Hepatocyte (in vitro differentiated cells): ENCODE measurements around the gene C20orf144. TPM values are rescaled to one million over a fixed set of nuclear protein-coding genes. Genes with fewer than 3 reads are reported as not detected.

Experiments used
- DNase-seq: peaks from one replicate; pipeline ENCODE4 v3.0.0-alpha.2; 2016; ENCODE audit warnings: low spot score
- H2AFZ ChIP-seq: fragments of 200-600 bp; sonication (generic); 2 replicates; pipeline ENCODE4 v1.6.0; 2016; ENCODE audit warnings: antibody characterized with exemption, mild to moderate bottlenecking
- H3K27ac ChIP-seq: fragments of 200-600 bp; sonication (generic); 2 replicates; pipeline ENCODE4 v1.5.1; 2016; ENCODE audit warnings: mild to moderate bottlenecking
- H3K27me3 ChIP-seq: fragments of 200-600 bp; sonication (generic); 2 replicates; pipeline ENCODE4 v1.6.1; 2016
- H3K36me3 ChIP-seq: fragments of 200-600 bp; sonication (generic); replicated peaks from 2 replicates; pipeline ENCODE4 v1.5.1; 2016; ENCODE audit warnings: low read depth; ENCODE audit not compliant: insufficient read depth
- H3K4me1 ChIP-seq: fragments of 200-600 bp; sonication (generic); 2 replicates; pipeline ENCODE4 v1.5.1; 2016; ENCODE audit warnings: mild to moderate bottlenecking, moderate library complexity; ENCODE audit not compliant: insufficient read depth
- H3K4me2 ChIP-seq: fragments of 200-600 bp; sonication (generic); 2 replicates; pipeline ENCODE4 v1.6.0; 2016
- H3K4me3 ChIP-seq: fragments of 200-600 bp; sonication (generic); 2 replicates; pipeline ENCODE4 v1.5.1; 2016; ENCODE audit warnings: mild to moderate bottlenecking
- H3K79me2 ChIP-seq: fragments of 200-600 bp; sonication (generic); 2 replicates; pipeline ENCODE4 v1.6.0; 2017; ENCODE audit warnings: mild to moderate bottlenecking
- H3K9me2 ChIP-seq: fragments of 200-600 bp; sonication (generic); replicated peaks from 2 replicates; pipeline ENCODE4 v1.6.0; 2017; ENCODE audit warnings: mild to moderate bottlenecking; ENCODE audit not compliant: insufficient read depth
- H3K9me3 ChIP-seq: fragments of 200-600 bp; sonication (generic); 2 replicates; pipeline ENCODE4 v1.5.1; 2016; ENCODE audit warnings: low read depth, mild to moderate bottlenecking
- H4K20me1 ChIP-seq: fragments of 200-600 bp; sonication (generic); 2 replicates; pipeline ENCODE4 v1.6.0; 2016; ENCODE audit warnings: mild to moderate bottlenecking; ENCODE audit not compliant: insufficient read depth, poor library complexity, severe bottlenecking
- CTCF ChIP-seq: fragments of 200-600 bp; sonication (generic); IDR thresholded peaks from 2 replicates; pipeline ENCODE4 v1.5.1; 2016; ENCODE audit warnings: antibody characterized with exemption, mild to moderate bottlenecking; ENCODE audit not compliant: poor library complexity
- EZH2 ChIP-seq: fragments of 200-600 bp; sonication (generic); IDR thresholded peaks from 2 replicates; pipeline ENCODE4 v1.6.1; 2016; ENCODE audit warnings: antibody characterized with exemption, mild to moderate bottlenecking, borderline replicate concordance
- EZH2phosphoT487 ChIP-seq: fragments of 200-600 bp; sonication (generic); IDR thresholded peaks from one replicate; pipeline ENCODE4 v1.6.1; 2018; ENCODE audit warnings: antibody characterized with exemption, mild to moderate bottlenecking, low read depth, moderate library complexity; ENCODE audit not compliant: unreplicated experiment, severe bottlenecking
- WGBS: methylation state at CpG from one replicate; pipeline ENCODE4 v1.1.6; 2016; ENCODE audit warnings: low lambda C conversion rate; ENCODE audit errors: missing lambda C conversion rate; 5-methylcytosine and 5-hydroxymethylcytosine counted together
- polyA plus RNA-seq: library from polyadenylated mRNA; unstranded; fragments of >200 nt; fragmentation: Nextera tagmentation; extraction: Ambion mirVana; gene quantifications from 2 replicates; pipeline ENCODE4 v1.2.1, GENCODE V29; 2016
- total RNA-seq: library from RNA; depleted of rRNA; stranded (reverse); fragments of >200 nt; gene quantifications from 2 replicates; pipeline ENCODE4 v1.2.3, GENCODE V29; 2014

The C20orf144 gene
- total and polyA plus RNA-seq, 2 experiments from 2014 or later: 0.30 to 0.46 TPM

GRCh38 chr20:33624399-33624798 lies 37.7 kb upstream of the C20orf144 start:
- Histone ChIP-seq H3K4me3 (no peak overlapping the region), H3K79me2 (no peaks in the 10 kb centered on the region), H3K4me1 (no peaks in the 10 kb centered on the region), H3K27ac (no peak overlapping the region), H3K9me3 (no peaks in the 10 kb centered on the region), H4K20me1 (no peaks in the 10 kb centered on the region), H2AFZ (no peak overlapping the region), H3K4me2 (no peak overlapping the region), H3K9me2 (no peaks in the 10 kb centered on the region), H3K36me3 (peaks cover 7% of the 10 kb centered on the region), H3K27me3 (no peaks in the 10 kb centered on the region)
- no peak for DNase-seq
- TF ChIP-seq EZH2 (no peak), CTCF (no peak), EZH2phosphoT487 (no peak)
- 95% methylated on average over 3 of the region's 3 CpGs for WGBS

GRCh38 chr20:33626190-33626589 lies 35.9 kb upstream of the C20orf144 start:
- H4K20me1 ChIP-seq: no peaks in the 10 kb centered on the region
- H3K27ac ChIP-seq: no peak overlapping the region
- DNase-seq: no peak
- H3K27me3 ChIP-seq: no peaks in the 10 kb centered on the region
- H3K4me1 ChIP-seq: no peaks in the 10 kb centered on the region
- no peaks in the 10 kb centered on the region for H3K9me2 ChIP-seq
- no peak overlapping the region for H2AFZ ChIP-seq
- H3K4me2 ChIP-seq: no peak overlapping the region
- WGBS: 97% methylated on average over 4 of the region's 4 CpGs
- no peak overlapping the region for H3K4me3 ChIP-seq
- TF ChIP-seq CTCF (no peak), EZH2 (no peak), EZH2phosphoT487 (no peak)
- H3K36me3 ChIP-seq: peaks cover 5% of the 10 kb centered on the region
- H3K79me2 ChIP-seq: no peaks in the 10 kb centered on the region
- no peaks in the 10 kb centered on the region for H3K9me3 ChIP-seq

- no peaks in the 10 kb centered on the region for H4K20me1 ChIP-seq
- peaks cover 5% of the 10 kb centered on the region for H3K36me3 ChIP-seq
- H3K79me2 ChIP-seq: no peaks in the 10 kb centered on the region
- H3K4me2 ChIP-seq: no peak overlapping the region
- H3K9me2 ChIP-seq: no peaks in the 10 kb centered on the region
- no peaks in the 10 kb centered on the region for H3K27me3 ChIP-seq
- no peaks in the 10 kb centered on the region for H3K4me1 ChIP-seq
- no peak for DNase-seq
- H2AFZ ChIP-seq: no peak overlapping the region
- H3K27ac ChIP-seq: no peak overlapping the region
- TF ChIP-seq EZH2: no peak
- no peak for TF ChIP-seq EZH2phosphoT487
- TF ChIP-seq CTCF: no peak
- no peaks in the 10 kb centered on the region for H3K9me3 ChIP-seq
- no peak overlapping the region for H3K4me3 ChIP-seq
- 99% methylated on average over 4 of the region's 4 CpGs for WGBS
Observed at GRCh38 chr20:33627577-33628216, 34.4 kb upstream of the C20orf144 start.

- H3K36me3 ChIP-seq: peaks cover 5% of the 10 kb centered on the region
Observed at GRCh38 chr20:33629533-33629932, 32.6 kb upstream of the C20orf144 start.

More at GRCh38 chr20:33629533-33629932, 32.6 kb upstream of the C20orf144 start:
- no peaks in the 10 kb centered on the region for H3K9me3 ChIP-seq
- H3K9me2 ChIP-seq: no peaks in the 10 kb centered on the region
- no peak for DNase-seq
- TF ChIP-seq CTCF (no peak), EZH2 (no peak), EZH2phosphoT487 (no peak)
- H3K4me3 ChIP-seq: no peak overlapping the region
- WGBS: 98% methylated on average over 10 of the region's 10 CpGs
- no peaks in the 10 kb centered on the region for H3K79me2 ChIP-seq
- H3K4me2 ChIP-seq: no peak overlapping the region
- no peak overlapping the region for H3K27ac ChIP-seq
- H3K4me1 ChIP-seq: no peaks in the 10 kb centered on the region
- no peak overlapping the region for H2AFZ ChIP-seq
- no peaks in the 10 kb centered on the region for H4K20me1 ChIP-seq
- no peaks in the 10 kb centered on the region for H3K27me3 ChIP-seq
